GM19395 (cell line): ENCODE measurements around the gene IDH3B.
"Not testable (repeated sequence)": the region's sequence is repeated elsewhere in the genome, so short reads cannot be mapped to it uniquely, and the experiment has no call there.

ENCODE experiments used
- ATAC-seq: cut with Tn5 transposase; IDR thresholded peaks from one replicate; pipeline ENCODE4 v1.9.1; 2021; ENCODE audit warnings: mild to moderate bottlenecking, moderate library complexity; ENCODE audit not compliant: unreplicated experiment

Gene IDH3B

GRCh38 chr20:2695206-2695983 lies 31.4 kb upstream of the IDH3B start:
- ATAC-seq: no peak

DNA sequence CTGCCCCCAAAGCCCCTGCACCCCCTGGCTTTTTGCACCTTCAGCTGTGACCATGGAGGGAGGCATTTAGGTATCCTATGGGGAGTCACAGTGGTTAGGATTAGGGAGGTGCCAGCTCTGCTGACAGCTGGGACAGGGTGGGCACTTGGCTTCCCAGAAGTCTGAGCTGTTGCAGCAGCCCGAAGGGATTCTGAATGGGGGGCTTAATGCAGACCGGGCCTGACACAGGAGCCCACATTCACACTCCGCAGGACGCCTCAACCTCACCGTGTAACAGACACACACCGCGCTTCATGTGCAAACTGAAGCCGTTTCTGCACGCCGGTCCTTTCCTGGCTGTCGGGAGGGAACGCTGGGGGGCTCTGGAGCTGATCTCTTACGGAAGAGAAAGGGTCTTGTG lies 30.5 kb upstream of the IDH3B start:
- ATAC-seq: no peak

DNA sequence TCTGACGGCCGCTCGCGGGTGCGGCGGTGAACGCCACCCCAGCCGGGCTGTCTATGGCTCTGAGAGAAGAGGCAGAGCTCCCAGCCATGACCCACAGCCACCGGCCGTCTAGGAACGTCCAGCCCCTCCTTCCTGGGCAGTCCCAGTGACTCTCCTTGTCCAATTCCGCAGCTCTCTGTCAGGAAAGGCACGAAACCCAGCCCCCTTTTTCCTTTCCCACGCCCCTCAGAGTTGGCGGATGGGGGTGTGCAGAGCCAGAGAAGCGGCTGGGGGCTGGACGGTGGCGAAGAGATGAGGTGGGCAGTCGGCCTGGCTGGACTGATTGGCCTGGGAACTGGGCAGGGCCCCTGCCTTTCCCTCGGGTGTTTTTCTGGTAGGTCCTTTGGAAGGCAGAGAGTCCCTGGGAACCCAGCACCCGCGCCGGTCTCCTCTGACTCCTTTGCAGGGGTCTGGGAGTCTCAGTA lies 30.0 kb upstream of the IDH3B start:
- ATAC-seq: no peak

- no peak for ATAC-seq
Measured at GRCh38 chr20:2693286-2694007, 29.4 kb upstream of the IDH3B start.

GRCh38 chr20:2692886-2693285 lies 28.9 kb upstream of the IDH3B start:
- no peak for ATAC-seq

DNA sequence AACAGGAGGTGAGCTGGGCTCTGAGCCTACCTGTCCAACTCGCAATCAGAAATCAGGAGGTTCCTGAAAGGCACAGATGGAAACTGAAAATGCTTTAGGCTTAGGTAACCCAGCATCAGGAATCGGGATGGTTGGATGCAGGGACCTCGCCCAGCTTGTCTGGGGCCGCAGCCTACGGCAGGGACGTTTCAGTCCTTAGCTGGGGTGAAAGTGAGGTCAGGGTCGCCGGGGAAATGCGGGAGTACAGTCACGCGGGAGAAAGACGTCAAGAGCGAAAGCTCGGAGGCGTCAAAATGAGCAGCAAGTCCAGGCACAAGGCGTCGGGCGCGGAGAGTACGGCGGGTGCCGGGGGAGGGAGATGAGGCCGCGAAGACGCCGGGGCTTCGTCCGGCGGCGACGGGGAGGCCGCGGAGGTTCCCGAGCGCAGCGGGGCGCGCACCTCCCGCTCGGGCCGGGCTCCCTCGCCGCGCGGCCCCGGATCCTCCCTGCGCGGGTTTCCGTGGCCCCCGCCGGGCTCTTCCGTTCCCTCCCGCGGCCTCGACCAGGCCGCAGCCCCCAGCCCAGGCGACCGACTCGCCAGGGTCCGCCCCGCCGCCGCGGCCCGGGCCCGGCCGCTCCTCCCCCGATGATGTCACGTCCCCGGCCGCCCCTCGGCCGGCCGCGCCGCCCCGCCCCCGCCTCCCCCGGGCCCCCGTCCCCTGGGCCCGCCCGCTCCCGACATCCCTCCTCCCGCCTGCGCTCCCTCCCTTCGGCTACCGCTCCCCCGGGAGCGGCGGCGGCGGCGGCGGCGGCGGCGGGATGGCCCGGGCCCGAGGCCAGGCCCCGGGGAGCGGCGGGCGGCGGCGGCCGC lies 28.2 kb upstream of the IDH3B start, which contains the start of gene EBF4:
TSS of gene EBF4 (plus strand) at position 745 of the 850 bp plus-strand sequence. CDS start 866 bp downstream, outside the sequence.
- ATAC-seq: no peak

DNA sequence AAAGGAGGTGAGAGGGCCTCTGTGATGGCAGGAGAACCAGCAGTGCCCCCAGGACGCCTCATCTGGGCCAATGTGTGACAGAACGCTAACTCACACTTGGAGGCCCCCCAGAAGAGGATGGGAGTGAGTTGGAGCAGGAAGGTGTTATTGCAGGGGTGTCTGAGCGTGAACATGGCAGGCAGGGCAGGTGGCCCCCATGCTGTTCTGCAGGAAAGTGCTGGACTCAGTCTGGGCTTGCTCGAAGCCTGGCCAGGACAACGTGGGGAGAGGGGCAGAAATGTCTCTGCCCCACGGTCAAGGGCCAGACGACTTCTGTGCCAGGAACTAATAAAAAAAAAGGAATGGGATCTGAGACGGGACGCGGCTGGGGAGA lies 27.6 kb upstream of the IDH3B start:
- ATAC-seq: no peak

DNA sequence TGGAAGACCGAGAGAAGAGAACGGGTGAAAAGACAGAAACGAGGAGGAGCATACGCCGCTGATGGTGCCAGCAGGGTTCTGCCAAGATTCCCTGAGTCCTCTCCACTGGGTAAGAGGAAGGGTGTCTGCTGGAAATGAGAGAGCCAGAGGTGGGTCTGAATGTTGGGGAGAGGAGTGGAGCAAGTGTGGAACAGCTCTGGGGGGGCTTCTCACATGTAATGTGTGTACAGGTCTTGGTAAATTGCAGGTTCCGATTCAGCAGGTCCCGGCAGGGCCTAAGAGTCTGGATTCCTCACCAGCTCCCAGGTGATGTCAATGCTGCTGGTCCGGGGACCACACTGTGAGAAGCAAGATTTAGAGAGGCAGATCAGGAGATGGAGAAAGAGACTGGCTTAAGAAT lies 27.1 kb upstream of the IDH3B start:
- ATAC-seq: no peak

- no peak for ATAC-seq
Measured at GRCh38 chr20:2690718-2691117, 26.7 kb upstream of the IDH3B start.

DNA sequence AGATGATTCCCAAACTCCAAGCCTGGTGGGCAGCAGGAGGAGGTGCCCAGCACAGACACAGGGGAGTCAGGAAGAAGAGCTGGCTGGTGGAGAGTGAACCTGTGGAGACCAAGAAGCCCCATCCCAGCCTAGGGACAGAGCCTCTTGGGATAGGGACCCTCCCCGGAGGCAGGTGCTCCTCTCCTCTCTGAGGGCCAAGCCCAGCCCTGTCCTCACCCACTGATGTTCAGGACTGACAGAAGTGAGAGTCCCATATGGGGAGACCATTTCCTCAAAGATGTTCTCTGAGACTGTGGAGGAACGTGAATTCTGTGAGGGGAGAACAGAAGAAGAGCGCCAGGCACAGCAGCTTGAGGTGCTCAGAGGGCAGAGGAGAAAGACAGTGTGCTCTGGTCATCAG lies 26.2 kb upstream of the IDH3B start:
- ATAC-seq: no peak

GRCh38 chr20:2688041-2688591 lies 24.1 kb upstream of the IDH3B start:
- ATAC-seq: no peak

GRCh38 chr20:2687514-2687913 lies 23.5 kb upstream of the IDH3B start:
- ATAC-seq: no peak

DNA sequence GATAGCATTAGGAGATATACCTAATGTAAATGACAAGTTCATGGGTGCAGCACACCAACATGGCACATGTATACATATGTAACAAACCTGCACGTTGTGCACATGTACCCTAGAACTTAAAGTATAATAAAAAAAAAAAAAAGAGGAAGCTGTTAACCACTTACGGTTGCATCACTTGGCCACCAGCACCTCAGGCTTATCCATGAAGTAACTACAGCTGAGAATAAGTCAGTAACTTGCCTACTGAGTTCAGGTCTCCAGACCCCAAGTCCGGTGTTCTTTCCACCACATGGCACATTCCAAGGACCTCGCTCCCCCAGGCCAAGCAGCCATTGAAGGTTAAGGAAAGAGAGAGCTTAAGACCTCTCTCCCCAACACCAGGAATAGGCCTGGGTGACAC lies 20.8 kb upstream of the IDH3B start:
- not testable (repeated sequence) for ATAC-seq

DNA sequence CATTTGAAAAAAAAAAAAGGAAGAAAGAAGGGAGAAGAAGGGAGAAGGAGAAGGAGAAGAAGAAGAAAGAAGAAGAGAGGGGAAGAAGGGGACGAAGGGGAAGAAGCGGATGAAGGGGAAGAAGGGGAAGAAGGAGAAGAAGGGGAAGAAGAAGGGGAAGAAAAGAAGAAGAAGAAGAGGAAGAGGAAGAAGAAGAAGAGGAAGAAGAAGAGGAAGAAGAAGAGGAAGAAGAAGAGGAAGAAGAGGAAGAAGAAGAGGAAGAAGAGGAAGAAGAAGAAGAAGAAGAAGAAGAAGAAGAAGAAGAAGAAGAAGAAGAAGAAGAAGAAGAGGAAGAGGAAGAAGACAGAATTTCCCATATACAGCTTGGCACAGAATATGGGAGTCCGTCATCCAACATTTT lies 18.0 kb upstream of the IDH3B start:
- ATAC-seq: not testable (repeated sequence)

GRCh38 chr20:2680046-2680445 lies 16.0 kb upstream of the IDH3B start:
- ATAC-seq: no peak

GRCh38 chr20:2673453-2673852 lies 9.4 kb upstream of the IDH3B start:
- ATAC-seq: no peak

- ATAC-seq: no peak
Measured at GRCh38 chr20:2672446-2672845, 8.4 kb upstream of the IDH3B start.

- ATAC-seq: no peak
Measured at GRCh38 chr20:2671977-2672376, 8.0 kb upstream of the IDH3B start.

- no peak for ATAC-seq
Measured at GRCh38 chr20:2663364-2663886, 591 bp downstream of the IDH3B start.

DNA sequence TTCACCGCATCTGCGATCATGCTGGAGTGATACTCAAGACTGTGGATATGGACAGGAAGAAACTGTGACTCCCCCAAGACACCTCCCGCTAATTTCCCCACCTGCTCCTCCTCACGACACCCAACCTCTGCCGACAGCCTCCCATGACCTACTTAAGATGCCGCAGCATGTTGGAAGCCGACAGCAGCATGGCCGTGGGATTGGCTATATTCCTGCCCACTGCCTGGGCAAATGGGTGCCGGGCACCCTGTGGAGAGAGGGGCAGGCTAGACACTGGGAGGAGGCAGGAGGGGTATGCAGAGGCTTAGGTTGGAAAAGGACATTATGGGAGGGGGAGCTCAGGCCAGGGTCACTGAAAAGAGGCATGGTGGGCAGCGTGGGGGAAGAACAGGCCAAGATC lies 4.5 kb downstream of the IDH3B start:
- no peak for ATAC-seq
